Suprapubic skin (tissue), 4 donors: ENCODE results near the gene GAB1. TPM values are rescaled to one million over a fixed set of nuclear protein-coding genes. Genes with fewer than 3 reads are reported as not detected.

ENCODE experiments used
- DNase-seq, 2 donors: peaks; one replicate each; pipeline ENCODE4 v3.0.0-alpha.2; 2019; ENCODE audit warnings: low spot score in 2 of 2
- H3K27ac ChIP-seq: fragments of 200-600 bp; sonication (generic); one replicate; pipeline ENCODE4 v1.5.1; 2019
- H3K27me3 ChIP-seq: fragments of 200-600 bp; sonication (generic); one replicate; pipeline ENCODE4 v1.5.1; 2019
- H3K36me3 ChIP-seq: fragments of 200-600 bp; sonication (generic); one replicate; pipeline ENCODE4 v1.5.1; 2019
- H3K4me1 ChIP-seq: fragments of 200-600 bp; sonication (generic); one replicate; pipeline ENCODE4 v1.5.1; 2019
- H3K4me3 ChIP-seq: fragments of 200-600 bp; sonication (generic); one replicate; pipeline ENCODE4 v1.5.1; 2019; ENCODE audit warnings: mild to moderate bottlenecking
- H3K9me3 ChIP-seq: fragments of 200-600 bp; sonication (generic); one replicate; pipeline ENCODE4 v1.5.1; 2019
- CTCF ChIP-seq, 2 donors: fragments of 200-600 bp in 1 of 2; fragments of 450-650 bp in 1 of 2; sonication (generic) in 1 of 2; IDR thresholded peaks; one replicate each; pipeline ENCODE4 v1.5.1; 2016 to 2019; ENCODE audit warnings: antibody characterized with exemption in 2 of 2, mild to moderate bottlenecking in 1 of 2, moderate library complexity in 1 of 2
- EP300 ChIP-seq: sonication (generic); formaldehyde crosslinking; IDR thresholded peaks from one replicate; pipeline ENCODE4 v1.6.1; 2017; ENCODE audit warnings: antibody characterized with exemption
- POLR2A ChIP-seq, 2 donors: fragments of 450-650 bp; IDR thresholded peaks; one replicate each; pipeline ENCODE4 v1.6.1; 2017; ENCODE audit warnings: antibody characterized with exemption in 2 of 2, mild to moderate bottlenecking in 2 of 2, moderate library complexity in 2 of 2
- POLR2AphosphoS5 ChIP-seq, 3 donors: sonication (generic); formaldehyde crosslinking; IDR thresholded peaks; one replicate each; pipeline ENCODE4 v1.6.1; 2017; ENCODE audit warnings: antibody characterized with exemption in 3 of 3
- WGBS: methylation state at CpG from one replicate; pipeline ENCODE4 v1.1.5; 2018; 5-methylcytosine and 5-hydroxymethylcytosine counted together
- total RNA-seq, 4 donors: library from RNA; depleted of rRNA; stranded (reverse); fragments of >200 nt; gene quantifications; one replicate each; pipeline ENCODE4 v1.1.0, GENCODE V29; 2016

The GAB1 gene
- total RNA-seq, 4 donors from 2014 or later, result 39.5 to 64.5 (median 46.4) TPM

GRCh38 chr4:143335979-143336780 lies 496 bp upstream of the GAB1 start:
- no peak for TF ChIP-seq EP300
- peak in 1 of 2 donors; percentile 11 for TF ChIP-seq POLR2A (IDR thresholded peaks at IDR 0.05)
- no peak for TF ChIP-seq CTCF (IDR thresholded peaks at IDR 0.05)
- peak in 2 of 3 donors; percentile 5 to 36 for TF ChIP-seq POLR2AphosphoS5 (IDR thresholded peaks at IDR 0.05)
- H3K36me3 ChIP-seq, result no peaks in the 10 kb centered on the region
- 0% methylated on average over 35 of the region's 85 CpGs for WGBS
- peak overlapping the region; percentile 96 for H3K27ac ChIP-seq
- peak; percentile 89 to 92 for DNase-seq
- peak overlapping the region; percentile 84 for H3K4me3 ChIP-seq
- H3K27me3 ChIP-seq, result no peaks in the 10 kb centered on the region
- H3K9me3 ChIP-seq, result no peaks in the 10 kb centered on the region
- peaks cover 29% of the 10 kb centered on the region for H3K4me1 ChIP-seq

- peak overlapping the region; percentile 84 for H3K4me3 ChIP-seq
- no peaks in the 10 kb centered on the region for H3K27me3 ChIP-seq
- no peaks in the 10 kb centered on the region for H3K9me3 ChIP-seq
- peak overlapping the region; percentile 96 for H3K27ac ChIP-seq
- TF ChIP-seq POLR2AphosphoS5 (IDR thresholded peaks at IDR 0.05) (no peak), POLR2A (IDR thresholded peaks at IDR 0.05) (no peak), EP300 (no peak), CTCF (IDR thresholded peaks at IDR 0.05) (no peak)
- DNase-seq, result no peak
- WGBS, result under 1% methylated on average over 25 of the region's 25 CpGs
- peaks cover 32% of the 10 kb centered on the region for H3K4me1 ChIP-seq
- no peaks in the 10 kb centered on the region for H3K36me3 ChIP-seq
These were observed 1.1 kb downstream of the GAB1 start for GRCh38 chr4:143337600-143338287.

DNA sequence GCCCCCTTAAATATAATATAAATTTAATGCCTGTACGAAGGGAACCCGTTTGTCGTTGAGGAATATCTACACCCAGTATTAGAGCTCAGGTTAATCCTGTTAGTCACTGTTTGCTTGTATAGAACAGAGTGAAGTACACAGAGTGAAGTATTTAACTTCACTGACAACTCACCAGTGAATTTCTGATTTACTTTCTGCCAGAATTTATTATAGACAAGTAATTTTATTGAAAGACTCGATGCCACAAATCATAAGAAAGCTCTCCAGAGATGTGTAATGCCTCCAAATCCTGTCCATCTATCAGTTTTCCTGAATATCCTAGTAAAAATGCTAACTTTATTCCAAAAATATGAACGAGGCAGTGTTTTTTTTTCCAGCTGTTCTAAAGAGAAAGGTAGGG lies 1.6 kb downstream of the GAB1 start:
- Histone ChIP-seq H3K27ac (peak overlapping the region; percentile 96), H3K4me3 (peak overlapping the region; percentile 84), H3K36me3 (no peaks in the 10 kb centered on the region), H3K27me3 (no peaks in the 10 kb centered on the region), H3K4me1 (peaks cover 32% of the 10 kb centered on the region), H3K9me3 (no peaks in the 10 kb centered on the region)
- TF ChIP-seq CTCF (IDR thresholded peaks at IDR 0.05), result no peak
- no peak for TF ChIP-seq POLR2AphosphoS5 (IDR thresholded peaks at IDR 0.05)
- no peak for TF ChIP-seq EP300
- TF ChIP-seq POLR2A (IDR thresholded peaks at IDR 0.05), result no peak
- WGBS, result 30% methylated on average over 5 of the region's 5 CpGs
- DNase-seq, result no peak

DNA sequence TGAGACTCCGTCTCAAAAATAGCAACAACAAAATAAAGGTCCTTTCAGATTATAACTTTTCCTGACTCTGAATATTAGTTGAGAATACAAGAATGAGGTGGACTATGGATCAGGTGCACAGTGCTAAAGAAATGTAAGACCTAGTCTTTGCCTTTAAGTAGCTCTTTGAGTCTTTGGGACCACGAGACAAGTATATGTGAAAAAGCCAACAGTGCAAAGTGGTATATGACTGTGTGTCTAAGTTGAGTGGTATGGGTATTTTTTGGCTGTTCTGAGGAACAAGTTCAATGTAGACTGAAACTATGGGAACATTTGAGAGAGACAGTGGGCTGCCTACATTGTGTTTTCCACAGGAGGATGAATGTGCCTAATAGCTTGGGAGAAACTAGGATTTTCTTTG lies 2.8 kb downstream of the GAB1 start:
- no peak for DNase-seq
- TF ChIP-seq POLR2AphosphoS5 (IDR thresholded peaks at IDR 0.05), result no peak
- no peak for TF ChIP-seq CTCF (IDR thresholded peaks at IDR 0.05)
- no peak for TF ChIP-seq EP300
- no peak for TF ChIP-seq POLR2A (IDR thresholded peaks at IDR 0.05)
- Histone ChIP-seq H3K36me3 (no peaks in the 10 kb centered on the region), H3K4me1 (peaks cover 32% of the 10 kb centered on the region), H3K4me3 (no peak overlapping the region), H3K9me3 (no peaks in the 10 kb centered on the region), H3K27me3 (no peaks in the 10 kb centered on the region), H3K27ac (no peak overlapping the region)
- WGBS, result 75% methylated on average over 2 of the region's 2 CpGs

DNA sequence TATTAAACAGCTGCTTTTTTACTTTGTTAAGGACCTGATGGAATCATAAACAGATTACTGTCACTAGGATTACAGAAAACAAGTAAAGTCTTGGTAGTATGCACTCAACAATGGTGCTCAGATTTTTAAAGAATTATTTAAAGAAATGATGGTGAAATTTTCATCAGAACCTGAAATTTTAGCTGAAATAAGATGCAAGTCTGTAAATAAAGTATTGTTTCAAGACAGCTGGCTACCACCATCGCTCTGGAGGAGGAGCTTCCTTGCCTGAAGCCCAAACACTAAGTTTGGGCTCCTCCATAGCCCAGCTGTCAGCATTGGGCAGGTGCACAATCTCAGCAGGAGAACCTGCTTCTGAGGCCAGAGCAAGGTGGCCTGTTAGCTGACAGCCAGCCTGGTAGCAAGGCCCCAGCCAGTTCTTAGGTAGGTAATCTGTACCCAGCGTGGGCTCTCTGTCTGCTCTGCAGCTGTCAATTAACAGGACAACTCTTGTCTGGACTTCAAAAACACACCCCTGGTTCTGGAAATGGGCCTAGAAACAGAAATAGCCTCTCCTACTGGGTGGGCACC lies 4.6 kb downstream of the GAB1 start:
- H3K36me3 ChIP-seq, result no peaks in the 10 kb centered on the region
- no peaks in the 10 kb centered on the region for H3K27me3 ChIP-seq
- no peaks in the 10 kb centered on the region for H3K9me3 ChIP-seq
- DNase-seq, result no peak
- WGBS, result 86% methylated on average over 2 of the region's 2 CpGs
- no peak overlapping the region for H3K4me3 ChIP-seq
- peaks cover 32% of the 10 kb centered on the region for H3K4me1 ChIP-seq
- TF ChIP-seq EP300 (no peak), CTCF (IDR thresholded peaks at IDR 0.05) (no peak), POLR2A (IDR thresholded peaks at IDR 0.05) (no peak), POLR2AphosphoS5 (IDR thresholded peaks at IDR 0.05) (no peak)
- no peak overlapping the region for H3K27ac ChIP-seq
